Stimulated activated CD4-positive, alpha-beta T cell treated with anti-CD3 and anti-CD28 coated beads, Interleukin-1b, Interleukin-23, amount 100 ng/mL, for 4 hours (primary cell): Measurements from ENCODE around the gene KRTAP10-11.

Experiments used
- DNase-seq, 2 donors: peaks; one replicate each; pipeline ENCODE4 v3.0.0-alpha.2; 2020; ENCODE audit warnings: low read depth in 2 of 2

KRTAP10-11 gene

GRCh38 chr21:44695184-44695583, 49.0 kb downstream of the KRTAP10-11 start:
- DNase-seq: no peak

- DNase-seq: no peak
Observed at GRCh38 chr21:44695641-44696040, 49.4 kb downstream of the KRTAP10-11 start.

- DNase-seq: no peak
Observed at GRCh38 chr21:44696572-44696971, 50.4 kb downstream of the KRTAP10-11 start.
